IPS-NIHi7 (cell line): ENCODE data around the gene MSL1.

Experiments
- DNase-seq: peaks from one replicate; pipeline ENCODE4 v3.0.0; 2012; ENCODE audit warnings: mixed read lengths; ENCODE audit errors: extremely low spot score

Gene MSL1

GRCh38 chr17:40105861-40106759 is 15.7 kb upstream of the MSL1 start:
- no peak for DNase-seq

- no peak for DNase-seq
Observed at GRCh38 chr17:40106760-40107521, 14.8 kb upstream of the MSL1 start.

- DNase-seq, result no peak
Observed at GRCh38 chr17:40107522-40108174, 14.1 kb upstream of the MSL1 start.

DNA sequence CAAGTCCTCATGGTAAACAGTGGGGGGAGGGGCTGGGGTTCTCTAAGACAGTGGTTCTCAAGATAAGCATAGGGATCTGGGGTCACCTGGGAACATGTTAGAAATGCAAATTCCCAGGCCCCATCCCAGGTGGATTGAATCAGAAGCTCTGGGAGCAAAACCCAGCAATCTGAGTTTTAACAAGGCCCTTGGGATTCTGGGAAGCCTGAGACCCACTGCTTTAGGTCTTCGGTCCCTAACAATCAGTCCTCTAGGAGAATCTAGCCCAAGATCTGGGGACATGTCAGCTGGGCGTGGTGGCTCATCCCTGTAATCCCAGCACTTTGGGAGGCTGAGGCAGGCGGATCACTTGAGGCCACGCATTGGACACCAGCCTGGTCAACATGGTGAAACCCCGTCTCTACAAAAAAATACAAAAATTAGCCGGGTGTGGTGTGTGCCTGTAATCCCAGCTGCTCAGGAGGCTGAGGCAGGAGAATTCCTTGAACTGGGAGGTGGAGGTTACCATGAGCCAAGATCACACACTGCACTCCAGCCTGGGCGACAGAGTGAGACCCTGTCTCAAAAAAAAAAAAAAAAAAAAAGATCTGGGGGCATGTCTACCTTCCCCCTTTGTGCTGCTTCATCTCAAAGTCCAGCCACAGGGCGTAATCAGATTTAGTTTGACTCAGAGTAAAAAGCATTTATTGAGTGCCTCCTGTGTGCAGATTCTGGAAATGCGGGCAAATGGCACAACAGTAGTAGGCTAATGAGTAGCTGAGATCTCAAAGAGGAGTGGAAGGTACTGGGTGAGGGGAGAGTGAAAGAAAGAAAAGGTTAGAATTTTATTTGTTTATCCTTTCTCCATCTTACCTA is 12.6 kb upstream of the MSL1 start:
- no peak for DNase-seq

DNA sequence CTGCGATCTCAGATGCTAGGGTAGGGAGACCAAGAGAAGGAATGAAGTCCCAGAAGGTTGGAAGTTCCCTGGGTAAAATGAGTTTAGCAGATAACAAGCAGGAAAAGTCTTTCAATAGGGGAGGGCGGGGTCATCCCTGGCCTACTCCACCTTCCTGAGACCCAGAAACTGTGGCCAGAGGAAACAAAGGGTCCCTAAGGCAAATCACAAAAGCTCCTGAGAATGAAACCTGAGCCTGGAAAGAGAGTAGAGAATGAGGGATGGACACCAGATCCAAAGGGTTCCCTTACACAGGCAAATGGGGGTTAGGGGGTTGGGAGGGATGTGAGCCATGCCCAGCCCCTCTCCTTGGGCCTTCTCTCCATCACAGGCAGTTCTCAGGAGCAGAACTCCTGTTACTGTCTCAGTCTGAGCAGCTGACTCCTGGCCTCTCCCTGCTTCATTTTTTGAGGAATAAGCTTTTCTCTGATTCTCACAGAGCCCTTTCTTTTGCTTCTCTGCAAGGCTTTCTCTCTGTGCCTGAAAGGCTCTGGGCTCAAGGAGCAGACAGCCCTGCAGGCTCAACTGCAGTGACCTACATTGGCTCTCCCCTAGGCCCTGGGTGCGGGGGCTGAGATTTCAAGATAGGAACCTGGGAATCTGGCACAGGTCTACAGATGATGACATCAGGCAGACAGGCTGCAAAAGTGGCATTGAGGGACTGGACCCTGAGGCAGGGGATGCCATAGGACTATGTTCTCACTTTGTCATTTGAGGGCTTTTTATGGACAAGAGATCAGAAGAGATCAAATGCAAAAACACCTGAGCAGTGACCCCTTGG is 11.5 kb upstream of the MSL1 start:
- no peak for DNase-seq

GRCh38 chr17:40111221-40112128 is 10.3 kb upstream of the MSL1 start:
- peak; percentile 89 for DNase-seq

GRCh38 chr17:40112191-40112711 is 9.5 kb upstream of the MSL1 start:
- no peak for DNase-seq

DNA sequence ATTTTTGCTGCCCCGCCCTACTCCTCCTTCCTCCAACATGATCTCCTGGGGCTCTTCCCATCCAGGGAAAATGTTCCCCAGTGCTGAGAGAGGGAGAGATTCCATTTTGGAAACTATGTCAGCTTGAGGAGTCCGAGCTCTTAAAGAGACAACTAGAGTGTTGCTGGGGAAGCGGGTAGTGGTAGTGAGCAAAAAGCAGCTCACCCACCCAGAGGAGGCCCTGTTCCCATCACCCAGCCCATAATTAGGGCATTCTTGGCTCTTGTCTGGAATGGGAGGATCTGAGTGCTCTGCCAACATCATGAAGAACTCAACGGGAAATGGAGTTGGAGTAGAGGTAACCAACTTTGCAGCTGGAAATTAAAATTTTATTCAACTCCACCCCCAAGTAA is 9.1 kb upstream of the MSL1 start:
- no peak for DNase-seq

DNA sequence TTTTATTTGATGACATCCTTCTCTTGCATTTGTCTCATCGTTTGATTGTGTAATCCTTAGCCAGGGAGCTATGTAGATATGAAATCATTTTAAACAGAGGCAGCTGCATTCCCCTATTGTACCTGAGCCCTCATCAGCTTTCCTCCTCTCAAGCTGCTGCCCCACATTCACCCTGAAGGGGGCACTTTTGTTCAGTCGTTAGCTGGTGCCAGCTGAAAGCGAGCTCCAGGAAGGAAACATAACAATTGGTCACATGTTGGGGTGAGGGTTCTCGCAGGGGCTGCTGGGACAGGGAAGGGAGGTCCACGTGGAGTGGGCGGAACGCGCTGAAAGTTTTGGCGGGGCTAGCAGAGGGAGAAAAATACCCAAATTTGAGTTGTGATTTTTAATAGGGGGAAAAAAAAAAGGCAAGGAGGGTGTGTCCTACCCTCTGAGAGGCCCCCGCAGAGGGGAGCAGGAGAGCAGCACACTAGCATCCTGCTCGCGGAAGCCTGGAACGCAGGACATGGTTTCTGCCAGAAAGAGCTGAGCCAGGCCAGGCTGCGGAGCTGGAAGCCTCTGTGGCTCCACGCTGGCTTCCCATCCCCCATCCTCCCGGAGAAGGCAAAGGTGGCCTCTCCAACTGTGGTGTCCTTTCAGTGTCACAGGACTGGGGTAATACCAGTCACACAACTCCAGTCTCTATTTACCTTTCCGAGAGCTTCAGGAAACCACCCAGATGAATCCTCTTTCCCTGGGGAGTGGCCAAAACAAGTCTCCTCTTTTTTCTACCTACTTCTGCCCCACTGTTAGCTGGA is 8.5 kb upstream of the MSL1 start:
- DNase-seq, result peak; percentile 89

DNA sequence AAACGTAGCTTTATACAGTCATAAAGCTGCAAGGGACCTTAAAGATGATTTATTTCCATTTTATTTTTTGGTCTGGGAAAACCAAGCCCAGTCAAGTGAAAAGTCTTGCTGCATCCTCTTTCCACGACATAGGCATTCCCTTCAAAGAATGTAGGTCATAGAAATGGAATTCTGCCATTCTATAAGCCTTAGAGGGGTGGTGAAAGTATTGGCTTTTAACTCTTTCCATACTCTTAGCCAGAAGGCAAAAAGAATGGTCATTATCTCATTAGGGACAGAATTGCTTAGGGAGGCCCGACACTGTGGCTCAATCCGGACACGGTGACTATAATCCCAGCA is 7.9 kb upstream of the MSL1 start:
- DNase-seq, result no peak

GRCh38 chr17:40115101-40115436 is 6.7 kb upstream of the MSL1 start:
- no peak for DNase-seq

GRCh38 chr17:40122136-40122998 is 596 bp downstream of the MSL1 start:
- peak; percentile 59 for DNase-seq

- peak; percentile 74 for DNase-seq
Observed at GRCh38 chr17:40122999-40123810, 1.4 kb downstream of the MSL1 start.

DNA sequence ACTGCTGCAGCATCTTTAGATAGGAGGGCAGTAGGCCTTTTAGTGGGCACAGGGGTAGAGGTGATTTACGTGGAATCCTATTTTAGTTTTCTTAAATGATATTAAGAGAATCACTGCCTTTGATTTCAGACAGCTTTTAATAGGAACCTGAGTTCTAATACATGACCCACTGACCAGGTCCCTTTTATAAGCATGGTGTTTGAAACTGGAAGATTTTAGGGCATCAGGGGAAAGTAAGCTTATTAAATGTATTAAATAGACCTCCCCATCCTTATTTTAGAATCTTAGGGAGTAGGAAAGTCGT is 2.0 kb downstream of the MSL1 start:
- DNase-seq, result no peak

GRCh38 chr17:40124279-40125141 is 2.7 kb downstream of the MSL1 start:
- no peak for DNase-seq

GRCh38 chr17:40129498-40129897 is 7.7 kb downstream of the MSL1 start:
- no peak for DNase-seq
